CD4-positive, alpha-beta T cell treated with Interferon alpha-2 for 1 hour (primary cell): Measurements from ENCODE around the gene PCDH9.

Experiments used
- DNase-seq, 2 donors: peaks; one replicate each; pipeline ENCODE4 v3.0.0-alpha.2; 2020 to 2022

Gene PCDH9

GRCh38 chr13:67224148-67224846 is 5.8 kb downstream of the PCDH9 start:
- DNase-seq: peak; percentile 51 to 56

GRCh38 chr13:67223742-67224141 is 6.4 kb downstream of the PCDH9 start:
- DNase-seq: no peak

- DNase-seq: no peak
Observed at GRCh38 chr13:67223024-67223423, 7.1 kb downstream of the PCDH9 start.

- no peak for DNase-seq
Observed at GRCh38 chr13:67221630-67222226, 8.4 kb downstream of the PCDH9 start.

GRCh38 chr13:67219113-67219512 is 11.0 kb downstream of the PCDH9 start:
- DNase-seq: no peak

- DNase-seq: no peak
Observed at GRCh38 chr13:67217880-67218279, 12.3 kb downstream of the PCDH9 start.

GRCh38 chr13:67216864-67217263 is 13.3 kb downstream of the PCDH9 start:
- no peak for DNase-seq

GRCh38 chr13:67210208-67210607 is 19.9 kb downstream of the PCDH9 start:
- DNase-seq: no peak

- DNase-seq: no peak
Observed at GRCh38 chr13:67208552-67208951, 21.6 kb downstream of the PCDH9 start.

GRCh38 chr13:67204764-67205163 is 25.4 kb downstream of the PCDH9 start:
- DNase-seq: no peak

- DNase-seq: no peak
Observed at GRCh38 chr13:67200605-67201004, 29.5 kb downstream of the PCDH9 start.

GRCh38 chr13:67200183-67200582 is 30.0 kb downstream of the PCDH9 start:
- no peak for DNase-seq

GRCh38 chr13:67197704-67198103 is 32.4 kb downstream of the PCDH9 start:
- no peak for DNase-seq

- DNase-seq: no peak
Observed at GRCh38 chr13:67193979-67194378, 36.2 kb downstream of the PCDH9 start.

- DNase-seq: no peak
Observed at GRCh38 chr13:67192751-67193150, 37.4 kb downstream of the PCDH9 start.

- no peak for DNase-seq
Observed at GRCh38 chr13:67186995-67187569, 43.1 kb downstream of the PCDH9 start.

- no peak for DNase-seq
Observed at GRCh38 chr13:67184247-67184646, 45.9 kb downstream of the PCDH9 start.

- DNase-seq: no peak
Observed at GRCh38 chr13:67183151-67183550, 47.0 kb downstream of the PCDH9 start.

GRCh38 chr13:67175836-67176459 is 54.2 kb downstream of the PCDH9 start:
- no peak for DNase-seq

GRCh38 chr13:67168384-67168783 is 61.8 kb downstream of the PCDH9 start:
- DNase-seq: no peak

GRCh38 chr13:67167420-67167819 is 62.7 kb downstream of the PCDH9 start:
- DNase-seq: no peak

GRCh38 chr13:67161176-67161575 is 69.0 kb downstream of the PCDH9 start:
- no peak for DNase-seq

GRCh38 chr13:67158903-67159302 is 71.2 kb downstream of the PCDH9 start:
- DNase-seq: no peak

- DNase-seq: no peak
Observed at GRCh38 chr13:67156723-67157060, 73.4 kb downstream of the PCDH9 start.
